Putamen (tissue), 1 donor: Measurements from ENCODE around the gene GMPR2.
"Not testable (repeated sequence)": the region's sequence is repeated elsewhere in the genome, so short reads cannot be mapped to it uniquely, and the experiment has no call there.

Source experiments
- DNase-seq: peaks from one replicate; pipeline ENCODE4 v3.0.0-alpha.2; 2016; ENCODE audit warnings: low spot score

Gene GMPR2

GRCh38 chr14:24231263-24232120, 1.2 kb upstream of the GMPR2 start:
- no peak for DNase-seq

GRCh38 chr14:24232121-24232644, 546 bp upstream of the GMPR2 start, which contains the start of gene NEDD8:
Gene NEDD8, minus strand, starts transcription at chr14:24232367. Its CDS starts 100 bp downstream, at chr14:24232267.
- peak; percentile 94 for DNase-seq

GRCh38 chr14:24233538-24233866, 773 bp downstream of the GMPR2 start:
- no peak for DNase-seq

- no peak for DNase-seq
These were observed 1.6 kb downstream of the GMPR2 start for GRCh38 chr14:24234095-24235005.

- DNase-seq: no peak
These were observed 3.3 kb downstream of the GMPR2 start for GRCh38 chr14:24235804-24236688.

- no peak for DNase-seq
These were observed 4.1 kb downstream of the GMPR2 start for GRCh38 chr14:24236689-24237462.

GRCh38 chr14:24237463-24237955, 4.8 kb downstream of the GMPR2 start:
- DNase-seq: no peak

GRCh38 chr14:24238123-24238522, 5.4 kb downstream of the GMPR2 start:
- DNase-seq: no peak

- no peak for DNase-seq
These were observed 5.9 kb downstream of the GMPR2 start for GRCh38 chr14:24238527-24239037.

- no peak for DNase-seq
These were observed 7.6 kb downstream of the GMPR2 start for GRCh38 chr14:24240110-24240918.

GRCh38 chr14:24241829-24242443, 9.2 kb downstream of the GMPR2 start:
- DNase-seq: peak; percentile 94

GRCh38 chr14:24243336-24243836, 10.7 kb downstream of the GMPR2 start:
- no peak for DNase-seq

GRCh38 chr14:24245350-24245749, 12.6 kb downstream of the GMPR2 start:
- DNase-seq: not testable (repeated sequence)

- DNase-seq: no peak
These were observed 14.1 kb downstream of the GMPR2 start for GRCh38 chr14:24246765-24247212.

GRCh38 chr14:24247422-24247821, 14.7 kb downstream of the GMPR2 start:
- no peak for DNase-seq

GRCh38 chr14:24249230-24250021, 16.7 kb downstream of the GMPR2 start:
- no peak for DNase-seq

- no peak for DNase-seq
These were observed 17.6 kb downstream of the GMPR2 start for GRCh38 chr14:24250354-24250753.

- no peak for DNase-seq
These were observed 19.2 kb downstream of the GMPR2 start for GRCh38 chr14:24251880-24252288.
